GM21515 (cell line): ENCODE results near the gene FUBP1.
"Not testable (repeated sequence)": the region's sequence is repeated elsewhere in the genome, so short reads cannot be mapped to it uniquely, and the experiment has no call there.

Experiments used
- ATAC-seq: cut with Tn5 transposase; IDR thresholded peaks from one replicate; pipeline ENCODE4 v1.9.1; 2021; ENCODE audit not compliant: unreplicated experiment

The FUBP1 gene

DNA sequence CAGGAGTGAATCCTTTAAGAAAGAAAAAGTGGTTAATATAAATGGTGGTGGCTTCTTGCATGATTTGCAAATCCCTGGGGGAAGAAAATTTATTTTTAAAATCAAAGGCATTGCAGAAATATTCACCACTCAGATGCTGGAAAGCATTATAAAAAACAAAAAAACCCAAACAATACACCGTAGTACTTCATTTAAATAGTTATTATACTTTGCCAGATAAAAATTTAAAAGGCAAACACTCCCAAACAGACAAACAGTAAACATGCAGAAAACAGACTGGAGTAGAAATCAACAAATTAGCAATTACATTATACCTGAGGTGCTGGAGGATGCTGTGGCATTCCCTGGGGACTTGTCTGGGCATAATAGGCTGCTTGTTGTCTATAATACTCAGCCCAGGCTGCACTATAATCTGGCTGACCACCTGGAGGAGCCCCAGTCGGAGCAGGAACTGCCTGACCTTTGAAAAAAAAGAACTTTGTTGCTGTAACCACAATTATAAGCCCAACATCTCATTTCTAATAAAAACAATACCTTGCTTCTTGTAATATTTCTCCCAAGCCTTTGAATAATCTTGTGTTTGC is 29.9 kb downstream of the FUBP1 start:
- no peak for ATAC-seq

DNA sequence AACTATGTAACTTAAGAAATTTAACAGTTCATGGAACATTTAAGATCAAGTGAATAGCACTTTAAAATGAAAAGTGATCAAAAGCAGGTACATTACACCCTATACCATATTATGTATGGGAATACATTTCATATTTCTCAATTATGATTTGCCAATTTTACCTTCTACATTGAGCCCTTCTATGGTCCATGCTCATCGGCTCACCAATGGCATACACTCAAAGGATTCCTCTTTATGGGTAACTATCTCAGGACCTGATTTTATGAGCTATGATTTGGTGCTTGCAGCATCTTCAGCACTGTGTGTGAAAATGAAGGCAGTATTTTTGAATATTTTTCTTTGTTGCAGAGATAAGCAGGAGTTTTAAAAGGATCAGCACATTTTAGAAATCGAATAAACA is 33.5 kb downstream of the FUBP1 start:
- no peak for ATAC-seq

DNA sequence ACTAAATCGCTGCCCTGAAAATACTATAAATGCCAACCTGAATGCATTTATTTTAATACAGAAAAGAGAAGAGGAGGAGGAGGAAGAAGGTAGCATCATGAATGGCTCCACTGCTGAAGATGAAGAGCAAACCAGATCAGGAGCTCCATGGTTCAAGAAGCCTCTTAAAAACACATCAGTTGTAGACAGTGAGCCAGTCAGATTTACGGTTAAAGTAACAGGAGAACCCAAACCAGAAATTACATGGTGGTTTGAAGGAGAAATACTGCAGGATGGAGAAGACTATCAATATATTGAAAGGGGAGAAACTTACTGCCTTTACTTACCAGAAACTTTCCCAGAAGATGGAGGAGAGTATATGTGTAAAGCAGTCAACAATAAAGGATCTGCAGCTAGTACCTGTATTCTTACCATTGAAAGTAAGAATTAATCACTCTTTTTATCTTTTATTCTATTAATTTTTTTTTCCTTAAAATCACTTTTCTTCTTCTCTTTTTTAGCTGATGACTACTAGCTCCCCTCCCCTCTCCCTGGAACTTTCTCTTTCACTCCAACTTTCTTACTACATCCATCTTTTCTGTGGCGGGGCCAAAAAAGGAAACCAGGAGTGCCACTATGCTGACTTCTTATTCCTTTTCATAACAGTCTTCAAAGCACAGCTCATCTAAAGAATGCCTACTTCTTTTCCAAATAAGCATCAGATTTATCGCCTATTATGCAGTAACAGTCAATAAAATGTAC is 36.3 kb downstream of the FUBP1 start:
- no peak for ATAC-seq

DNA sequence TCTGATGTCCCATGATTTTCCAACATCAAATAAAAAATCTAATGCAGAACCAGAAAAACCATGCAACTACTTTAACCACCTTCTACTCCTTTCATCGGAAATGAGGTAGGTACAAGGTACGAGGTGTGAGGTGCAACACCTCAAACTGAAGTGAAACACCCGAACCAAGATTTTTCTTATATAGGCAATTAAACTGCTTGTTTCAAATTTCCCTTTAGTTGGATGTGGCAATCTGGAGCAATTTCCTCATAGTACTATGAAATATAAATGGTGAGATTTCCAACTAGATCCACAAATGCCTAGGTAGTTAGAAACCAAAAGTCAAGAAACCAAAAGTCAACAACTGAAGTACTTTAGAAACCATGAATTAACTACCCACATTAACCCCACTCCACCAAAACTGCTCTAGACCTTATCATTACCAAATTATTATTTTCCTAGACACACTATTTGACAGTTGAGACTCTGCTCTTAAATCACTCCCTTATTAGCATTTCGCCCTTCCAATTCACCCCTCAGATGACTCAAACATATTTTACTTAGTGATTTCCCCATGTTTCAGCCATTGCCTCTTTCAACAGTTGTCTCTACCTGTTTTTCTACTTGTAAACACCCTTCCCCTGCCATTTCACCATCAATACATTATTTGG is 37.8 kb downstream of the FUBP1 start:
- ATAC-seq = no peak

DNA sequence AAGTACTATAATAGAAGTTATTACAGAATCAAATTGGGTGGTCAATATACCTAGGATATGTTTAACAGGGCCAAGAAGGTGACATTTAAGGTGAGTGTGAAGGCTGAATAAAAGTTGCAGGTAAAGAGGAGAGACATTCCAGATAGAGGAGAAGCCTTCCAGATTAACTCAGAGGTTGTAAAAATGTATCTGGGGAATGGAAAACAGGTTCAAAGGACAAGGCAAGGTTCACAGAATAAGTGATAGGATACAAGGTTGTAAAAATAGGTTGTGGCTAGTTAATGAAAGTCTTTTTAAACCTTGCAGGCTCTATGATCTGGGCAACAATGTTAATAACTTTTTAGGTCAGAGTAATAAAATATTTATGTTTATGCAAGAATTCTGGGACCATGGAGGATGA is 40.2 kb downstream of the FUBP1 start:
- no peak for ATAC-seq

DNA sequence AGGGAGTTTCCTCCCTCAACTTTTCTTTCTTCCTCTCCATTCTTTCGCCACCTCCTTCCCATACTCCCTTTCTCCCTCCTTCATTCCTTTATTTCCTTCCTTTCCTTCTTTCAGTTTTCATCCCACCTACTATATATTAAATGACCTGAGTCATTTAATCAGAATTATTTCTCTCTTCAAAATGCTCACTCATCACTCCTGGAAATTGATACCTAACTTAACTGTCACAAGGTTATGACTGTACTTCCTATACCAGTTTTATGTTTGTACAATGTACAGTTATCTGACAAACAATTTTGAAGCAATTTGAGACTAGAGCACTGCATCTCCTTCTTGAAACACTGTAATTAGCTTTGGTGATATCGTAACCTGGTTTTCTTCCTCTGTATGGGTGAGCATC is 49.1 kb downstream of the FUBP1 start:
- no peak for ATAC-seq

DNA sequence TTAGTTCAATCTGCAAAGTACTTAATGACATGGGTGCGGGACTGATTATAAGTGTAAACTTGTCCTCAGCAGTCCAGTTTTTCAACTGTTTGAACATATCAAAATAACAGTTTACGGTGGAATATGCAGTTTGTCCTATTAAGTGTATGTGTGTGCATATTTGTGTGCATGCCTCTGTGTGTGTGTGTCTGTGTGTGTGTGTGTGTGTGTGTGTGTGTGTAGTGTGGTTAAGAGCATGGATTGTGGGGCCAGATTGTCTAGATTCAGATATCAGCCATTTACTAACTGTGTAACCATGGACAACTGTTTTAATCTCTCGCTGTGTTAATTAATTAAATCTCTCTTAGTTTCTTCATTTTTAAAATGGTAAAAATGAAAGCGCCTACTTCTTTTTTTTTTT is 51.5 kb downstream of the FUBP1 start:
- peak; percentile 21 for ATAC-seq

DNA sequence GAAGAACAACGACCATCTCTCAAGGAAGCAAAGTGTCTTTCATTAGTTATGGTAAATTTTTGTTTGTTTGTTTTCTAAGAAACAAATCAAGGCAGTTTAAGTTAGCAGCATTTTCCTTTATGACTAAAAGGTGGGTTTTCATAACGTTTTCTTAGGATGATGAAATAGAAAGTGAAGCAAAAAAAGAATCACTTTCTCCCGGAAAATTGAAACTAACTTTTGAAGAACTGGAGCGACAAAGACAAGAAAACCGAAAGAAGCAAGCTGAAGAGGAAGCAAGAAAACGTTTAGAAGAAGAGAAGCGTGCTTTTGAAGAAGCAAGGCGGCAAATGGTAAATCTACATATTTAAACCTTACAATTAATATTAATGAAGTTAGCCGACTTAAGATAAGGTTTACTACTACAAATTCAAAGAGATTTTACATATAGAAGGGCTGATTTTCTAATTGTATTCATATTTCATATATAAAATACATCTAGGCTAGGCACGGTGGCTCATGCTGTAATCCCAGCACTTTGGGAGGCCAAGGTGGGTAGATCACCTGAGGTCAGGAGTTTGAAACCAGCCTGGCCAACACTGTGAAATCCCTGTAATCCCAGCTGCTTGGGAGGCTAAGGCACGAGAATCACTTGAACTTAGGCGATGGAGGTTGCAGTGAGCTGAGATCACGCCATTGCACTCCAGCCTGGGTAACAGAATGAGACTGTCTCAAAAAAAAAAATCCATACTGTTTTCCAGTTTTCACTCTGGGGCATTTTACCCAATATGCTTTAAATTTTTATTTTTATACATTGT is 52.1 kb downstream of the FUBP1 start:
- ATAC-seq = peak; percentile 54

DNA sequence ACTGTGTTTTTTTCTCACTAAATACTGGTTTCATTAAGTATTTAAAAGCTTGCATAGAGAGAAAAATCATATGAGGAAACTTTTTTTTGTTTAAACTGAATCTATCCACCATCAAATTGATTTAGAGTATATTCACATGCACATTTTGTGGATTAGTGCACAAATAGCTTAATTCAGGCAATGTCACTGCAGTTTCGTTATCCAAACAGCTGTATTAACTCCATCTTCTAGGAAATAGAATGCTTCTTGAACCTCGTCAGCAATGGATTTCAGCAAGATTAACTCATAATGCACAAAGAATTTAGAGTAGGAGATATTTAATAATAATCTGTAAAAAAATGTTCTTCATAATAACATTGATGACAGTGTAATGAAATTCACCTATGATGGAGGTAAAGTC is 52.9 kb downstream of the FUBP1 start:
- no peak for ATAC-seq

DNA sequence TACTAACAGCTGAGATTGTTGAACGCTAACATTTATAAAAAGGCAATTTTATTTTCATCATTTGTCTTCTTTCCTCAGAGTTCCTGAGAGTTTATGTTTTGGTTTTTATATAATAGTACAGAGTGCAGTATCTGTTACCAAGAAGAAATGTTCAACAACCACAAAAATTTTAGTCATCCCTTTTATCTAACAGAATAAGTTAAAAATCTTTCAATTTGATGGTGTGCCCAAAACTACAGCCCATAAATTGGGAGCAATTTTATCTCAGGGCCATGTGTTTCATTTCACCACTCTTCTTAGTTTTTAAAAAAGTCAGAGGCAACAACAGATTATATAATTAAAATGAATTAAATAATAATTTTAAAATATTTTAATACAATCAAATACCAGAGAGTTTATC is 53.4 kb downstream of the FUBP1 start:
- ATAC-seq = no peak

DNA sequence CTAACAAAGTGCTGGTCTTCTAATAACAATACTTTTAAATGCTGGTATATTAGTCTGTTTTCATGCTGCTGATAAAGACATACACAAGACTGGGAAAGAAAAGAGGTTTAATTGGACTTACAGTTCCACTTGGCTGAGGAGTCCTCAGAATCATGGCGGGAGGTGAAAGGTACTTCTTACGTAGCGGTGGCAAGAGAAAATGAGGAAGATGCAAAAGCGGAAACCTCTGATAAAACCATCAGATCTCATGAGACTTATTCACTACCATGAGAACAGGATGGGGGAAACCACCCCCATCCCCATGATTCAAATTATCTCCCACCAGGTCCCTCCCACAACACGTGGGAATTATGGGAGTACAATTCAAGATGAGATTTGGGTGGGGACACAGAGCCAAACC is 60.0 kb downstream of the FUBP1 start:
- not testable (repeated sequence) for ATAC-seq

DNA sequence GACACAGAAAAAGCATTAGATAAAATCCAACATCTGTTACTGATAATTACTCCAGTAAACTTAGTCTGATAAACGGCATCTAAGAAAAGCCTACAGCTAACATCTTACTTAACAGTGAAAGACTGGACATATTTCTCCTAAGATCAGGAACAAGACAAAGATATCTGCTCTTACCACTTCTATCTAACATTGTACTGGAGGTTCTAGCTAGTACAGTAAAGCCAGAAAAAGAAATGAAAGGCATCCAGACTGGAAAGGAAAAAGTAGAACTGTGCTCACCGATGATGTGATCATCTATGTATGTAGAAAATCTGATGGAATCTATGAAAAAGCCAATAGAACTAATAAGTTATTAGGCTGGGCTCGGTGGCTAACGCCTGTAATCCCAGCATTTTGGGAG is 68.8 kb downstream of the FUBP1 start:
- no peak for ATAC-seq

DNA sequence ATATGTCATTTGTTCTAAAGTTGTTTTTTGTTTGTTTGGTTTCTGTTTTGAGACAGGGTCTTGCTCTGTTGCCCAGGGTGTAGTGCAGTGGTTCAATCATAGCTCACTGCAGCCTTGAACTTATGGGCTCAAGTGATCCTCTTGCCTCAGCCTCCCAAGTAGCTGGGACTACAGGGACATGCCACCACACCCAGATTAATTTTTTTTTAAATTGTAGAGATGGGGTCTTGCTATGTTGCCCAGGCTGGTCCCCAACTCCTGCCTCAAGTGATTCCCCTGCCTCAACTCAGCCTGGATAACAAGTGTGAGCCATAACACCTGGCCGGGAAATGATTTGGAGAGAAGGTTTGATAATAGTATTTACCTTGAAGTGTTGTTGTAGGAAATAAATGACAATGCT is 72.2 kb downstream of the FUBP1 start:
- no peak for ATAC-seq

DNA sequence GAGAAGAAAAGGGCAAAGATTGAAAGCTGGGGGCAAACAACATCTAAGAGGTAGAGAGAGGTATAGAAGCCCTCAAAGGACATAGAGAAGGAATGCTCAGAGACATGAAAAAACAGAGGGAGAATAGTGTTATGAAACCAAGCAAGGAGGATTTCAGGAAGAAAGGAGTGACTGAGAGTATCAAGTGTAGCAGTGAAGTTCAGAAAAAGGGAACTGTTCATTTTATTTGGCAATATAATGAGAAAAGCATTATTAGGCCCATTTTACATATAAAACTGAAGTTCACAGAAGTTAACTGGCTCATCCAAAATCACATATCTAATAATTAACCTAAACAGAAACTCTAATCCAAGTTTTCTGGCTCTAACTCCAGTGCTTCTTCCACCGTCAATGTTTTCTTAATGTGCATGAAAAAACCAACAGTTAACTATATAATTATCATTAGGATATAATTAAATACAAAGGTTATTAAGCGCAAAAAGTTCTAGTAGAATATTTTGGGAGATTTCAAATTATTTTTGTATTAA is 72.8 kb downstream of the FUBP1 start:
- ATAC-seq = no peak

DNA sequence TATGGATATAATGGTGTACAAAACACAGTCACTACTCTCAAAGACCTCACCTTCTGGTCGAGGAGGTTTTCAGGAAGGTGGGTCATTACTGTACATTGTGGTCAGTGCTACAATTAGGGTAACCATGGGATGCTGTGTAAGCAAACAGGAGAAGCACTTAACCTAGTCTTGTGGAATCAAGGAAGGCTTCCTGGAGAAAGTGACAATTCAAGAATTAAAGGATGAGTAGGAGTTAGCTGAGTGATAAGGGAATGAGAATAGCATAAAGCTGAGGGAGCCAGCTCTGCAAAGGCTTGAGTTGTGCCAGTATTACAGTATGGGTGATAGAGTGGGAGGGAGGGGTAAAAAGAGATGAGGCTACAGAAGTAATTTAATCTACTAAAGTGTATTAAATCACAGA is 73.3 kb downstream of the FUBP1 start:
- ATAC-seq = no peak

DNA sequence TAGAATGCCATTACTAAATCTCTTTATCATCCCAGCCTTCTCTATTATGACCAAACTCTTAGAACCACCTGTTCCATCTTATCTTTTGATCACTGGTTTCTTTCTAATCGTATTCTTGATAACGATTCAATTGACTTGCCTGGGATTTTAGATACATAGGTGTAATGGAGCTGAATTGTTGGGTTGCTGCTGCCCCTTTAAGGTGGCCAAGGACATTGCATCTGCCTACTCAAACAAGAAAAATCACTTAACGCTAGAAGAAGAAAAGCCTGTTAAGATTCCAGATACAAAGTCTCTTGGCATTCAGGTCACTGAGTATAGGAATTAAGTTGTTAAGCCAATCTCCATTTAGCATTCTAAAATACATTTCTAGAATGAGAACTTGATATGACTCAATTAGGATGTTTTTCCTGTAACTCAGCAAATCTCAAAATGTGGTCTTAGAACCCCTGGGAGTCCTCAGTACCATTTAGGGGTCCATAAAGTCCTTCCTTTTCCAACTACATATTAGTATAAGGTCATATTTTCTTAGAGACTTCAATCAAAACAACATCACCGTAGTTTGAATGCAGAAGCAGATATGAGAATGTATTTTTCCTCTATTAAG is 78.1 kb downstream of the FUBP1 start:
- ATAC-seq = no peak

DNA sequence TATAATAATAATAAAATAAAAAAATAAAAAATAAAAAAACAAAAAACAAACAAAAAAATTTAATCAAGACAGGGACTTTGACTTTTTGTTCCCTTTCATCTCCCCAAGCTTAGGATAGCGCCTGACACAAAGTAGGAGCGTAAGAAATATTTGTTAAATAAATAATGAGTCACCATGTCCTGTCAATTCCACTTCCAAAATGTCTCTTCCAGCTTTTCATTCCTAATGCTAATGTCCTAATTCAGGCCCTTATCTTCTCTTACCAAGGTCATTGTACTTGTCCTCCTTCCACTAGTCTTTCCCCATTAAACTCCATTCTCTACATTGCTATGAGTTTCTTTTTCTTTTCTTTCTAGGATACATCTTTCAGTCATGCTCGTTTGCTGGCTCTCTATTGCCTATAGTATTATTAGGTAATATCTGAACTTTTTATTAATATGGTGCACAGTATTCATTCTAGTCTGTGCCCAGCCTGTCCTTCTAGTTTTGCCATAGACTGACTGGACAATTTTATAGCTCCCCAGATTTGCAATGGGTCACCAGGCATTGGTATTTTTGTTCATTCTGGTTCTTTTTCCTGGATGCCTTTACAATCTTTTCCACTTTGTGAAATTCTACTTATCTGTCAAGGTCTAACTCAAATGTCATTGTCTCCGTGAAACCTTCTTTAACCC is 79.1 kb downstream of the FUBP1 start:
- ATAC-seq = no peak
